HG03457 (cell line): Measurements from ENCODE around the gene ARMH3.

Experiments used
- ATAC-seq: cut with Tn5 transposase; IDR thresholded peaks from one replicate; pipeline ENCODE4 v1.9.1; 2021; ENCODE audit warnings: moderate number of reproducible peaks; ENCODE audit not compliant: unreplicated experiment

Gene ARMH3

GRCh38 chr10:101812606-101813005 is 243.4 kb downstream of the ARMH3 start:
- no peak for ATAC-seq

GRCh38 chr10:101807158-101807557 is 248.8 kb downstream of the ARMH3 start:
- no peak for ATAC-seq

- ATAC-seq: no peak
Observed at GRCh38 chr10:101803511-101803910, 252.5 kb downstream of the ARMH3 start.

GRCh38 chr10:101797403-101798059 is 258.4 kb downstream of the ARMH3 start:
- ATAC-seq: no peak
